B cell (primary cell): ENCODE data around the gene LENEP.

Experiments used
- CTCF ChIP-seq: fragments of 200-600 bp; IDR thresholded peaks from one replicate; pipeline ENCODE4 v1.8.0; 2022; ENCODE audit warnings: antibody characterized with exemption, mild to moderate bottlenecking
- EZH2 ChIP-seq: IDR thresholded peaks from 2 replicates; pipeline ENCODE4 v1.6.1; 2012; ENCODE audit warnings: borderline replicate concordance, low read depth, mild to moderate bottlenecking, moderate library complexity, low read length; ENCODE audit not compliant: insufficient read depth, poor library complexity, severe bottlenecking

- TF ChIP-seq CTCF (no peak), EZH2 (no peak)
These were observed 36.8 kb upstream of the LENEP start for GRCh38 chr1:154956544-154956941.
